HepG2 (cell line): ENCODE data around the gene NDC1. TPM values are rescaled to one million over a fixed set of nuclear protein-coding genes. Genes with fewer than 3 reads are reported as not detected.
A peak's percentile ranks its signal among the peaks of the same experiment; 100 is the strongest.

Experiments
- polyA plus RNA-seq, 8 experiments: library from polyadenylated mRNA; depleted of rRNA in 3 of 8; stranded (reverse) in 7 of 8; unstranded in 1 of 8; fragments of >200 nt; fragmentation: Illumina TruSeq in 4 of 8; extraction: Trizol in 4 of 8; gene quantifications; 2 replicates each; pipeline versions ENCODE4 v1.2.1 to v1.2.3, GENCODE V29; 2011 to 2016; ENCODE audit warnings: low read depth in 4 of 8, missing spikeins in 1 of 8, mixed read lengths in 1 of 8; ENCODE audit not compliant: insufficient read depth in 1 of 8
- small RNA-seq, 3 experiments: library from RNA; depleted of rRNA; stranded (forward); fragments of <200 nt; gene quantifications; one replicate each; pipeline ENCODE3, GENCODE V24; 2012; ENCODE audit warnings: low read depth in 2 of 3, low replicate concordance in 1 of 3; ENCODE audit not compliant: insufficient read length in 3 of 3, insufficient read depth in 2 of 3
- total RNA-seq, 5 experiments: library from RNA; depleted of rRNA; stranded (reverse); fragments of >200 nt; fragmentation: Illumina TruSeq; extraction: Trizol; gene quantifications; 2 replicates each; pipeline ENCODE4 v1.2.3, GENCODE V29; 2016; ENCODE audit warnings: low read depth in 1 of 5
- TF ChIP-seq, protein P1 (sequence below), 2 experiments: fragments of 450-650 bp in 1 of 2; sonication (generic) in 1 of 2; formaldehyde crosslinking in 1 of 2; IDR thresholded peaks; 2 replicates each; pipeline versions ENCODE4 v1.6.1 to v1.8.0; 2016 to 2022; ENCODE audit warnings: antibody characterized with exemption in 1 of 2, mild to moderate bottlenecking in 1 of 2, missing genetic modification reagents in 1 of 2
- TF ChIP-seq, protein P2 (sequence below), 2 experiments: sonication (generic) in 1 of 2; formaldehyde crosslinking in 1 of 2; IDR thresholded peaks; 2 replicates each; pipeline versions ENCODE4 v1.4.0 to v1.6.1; 2018 to 2020; ENCODE audit warnings: missing genetic modification reagents in 2 of 2, borderline replicate concordance in 1 of 2, low read depth in 1 of 2, mild to moderate bottlenecking in 1 of 2, missing biosample characterization in 1 of 2

Gene NDC1
- total and polyA plus RNA-seq, 2 of the 13 experiments (the other 11 are each of a cell fraction or from before 2014, with no cell fraction given), result 38.1 to 50.9 TPM

DNA sequence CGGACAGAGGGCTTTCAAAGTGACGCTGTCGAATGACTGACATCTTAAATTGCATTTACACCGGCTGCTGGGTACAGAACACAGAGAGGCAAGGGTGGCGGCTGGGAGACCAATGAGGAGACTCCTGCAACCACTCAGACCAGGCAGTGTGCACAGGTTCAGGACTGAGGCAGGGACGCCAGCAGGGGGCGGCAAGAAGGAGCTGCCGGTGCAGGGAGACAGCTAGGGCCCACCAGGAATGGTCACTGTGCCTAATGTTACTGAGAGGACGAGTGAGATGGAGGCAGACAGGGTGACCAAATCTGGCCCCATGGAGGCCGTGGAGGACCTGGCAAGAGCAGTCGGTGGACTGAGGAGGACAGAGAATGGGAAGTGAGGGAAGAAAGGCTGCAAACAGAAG, 122.6 kb downstream of the NDC1 start (continued):
- TF ChIP-seq, protein P1, sequence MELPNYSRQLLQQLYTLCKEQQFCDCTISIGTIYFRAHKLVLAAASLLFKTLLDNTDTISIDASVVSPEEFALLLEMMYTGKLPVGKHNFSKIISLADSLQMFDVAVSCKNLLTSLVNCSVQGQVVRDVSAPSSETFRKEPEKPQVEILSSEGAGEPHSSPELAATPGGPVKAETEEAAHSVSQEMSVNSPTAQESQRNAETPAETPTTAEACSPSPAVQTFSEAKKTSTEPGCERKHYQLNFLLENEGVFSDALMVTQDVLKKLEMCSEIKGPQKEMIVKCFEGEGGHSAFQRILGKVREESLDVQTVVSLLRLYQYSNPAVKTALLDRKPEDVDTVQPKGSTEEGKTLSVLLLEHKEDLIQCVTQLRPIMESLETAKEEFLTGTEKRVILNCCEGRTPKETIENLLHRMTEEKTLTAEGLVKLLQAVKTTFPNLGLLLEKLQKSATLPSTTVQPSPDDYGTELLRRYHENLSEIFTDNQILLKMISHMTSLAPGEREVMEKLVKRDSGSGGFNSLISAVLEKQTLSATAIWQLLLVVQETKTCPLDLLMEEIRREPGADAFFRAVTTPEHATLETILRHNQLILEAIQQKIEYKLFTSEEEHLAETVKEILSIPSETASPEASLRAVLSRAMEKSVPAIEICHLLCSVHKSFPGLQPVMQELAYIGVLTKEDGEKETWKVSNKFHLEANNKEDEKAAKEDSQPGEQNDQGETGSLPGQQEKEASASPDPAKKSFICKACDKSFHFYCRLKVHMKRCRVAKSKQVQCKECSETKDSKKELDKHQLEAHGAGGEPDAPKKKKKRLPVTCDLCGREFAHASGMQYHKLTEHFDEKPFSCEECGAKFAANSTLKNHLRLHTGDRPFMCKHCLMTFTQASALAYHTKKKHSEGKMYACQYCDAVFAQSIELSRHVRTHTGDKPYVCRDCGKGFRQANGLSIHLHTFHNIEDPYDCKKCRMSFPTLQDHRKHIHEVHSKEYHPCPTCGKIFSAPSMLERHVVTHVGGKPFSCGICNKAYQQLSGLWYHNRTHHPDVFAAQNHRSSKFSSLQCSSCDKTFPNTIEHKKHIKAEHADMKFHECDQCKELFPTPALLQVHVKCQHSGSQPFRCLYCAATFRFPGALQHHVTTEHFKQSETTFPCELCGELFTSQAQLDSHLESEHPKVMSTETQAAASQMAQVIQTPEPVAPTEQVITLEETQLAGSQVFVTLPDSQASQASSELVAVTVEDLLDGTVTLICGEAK (IDR thresholded peaks at IDR 0.05), result no peak
- TF ChIP-seq, protein P1 (CRISPR knock-in tag; IDR thresholded peaks at IDR 0.05), result no peak
- TF ChIP-seq, protein P2, sequence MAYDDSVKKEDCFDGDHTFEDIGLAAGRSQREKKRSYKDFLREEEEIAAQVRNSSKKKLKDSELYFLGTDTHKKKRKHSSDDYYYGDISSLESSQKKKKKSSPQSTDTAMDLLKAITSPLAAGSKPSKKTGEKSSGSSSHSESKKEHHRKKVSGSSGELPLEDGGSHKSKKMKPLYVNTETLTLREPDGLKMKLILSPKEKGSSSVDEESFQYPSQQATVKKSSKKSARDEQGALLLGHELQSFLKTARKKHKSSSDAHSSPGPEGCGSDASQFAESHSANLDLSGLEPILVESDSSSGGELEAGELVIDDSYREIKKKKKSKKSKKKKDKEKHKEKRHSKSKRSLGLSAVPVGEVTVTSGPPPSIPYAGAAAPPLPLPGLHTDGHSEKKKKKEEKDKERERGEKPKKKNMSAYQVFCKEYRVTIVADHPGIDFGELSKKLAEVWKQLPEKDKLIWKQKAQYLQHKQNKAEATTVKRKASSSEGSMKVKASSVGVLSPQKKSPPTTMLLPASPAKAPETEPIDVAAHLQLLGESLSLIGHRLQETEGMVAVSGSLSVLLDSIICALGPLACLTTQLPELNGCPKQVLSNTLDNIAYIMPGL (CRISPR knock-in tag; IDR thresholded peaks at IDR 0.05; ENCODE audit: borderline replicate concordance in 1 of 2, low read depth in 1 of 2), result 0 out of 4 replicates have a peak, but pooled peaks of 1 of the 2 experiments have one; percentile 21

Small RNA genes lying within 50 kb of the gene (small RNA-seq; reads per million reads assigned to genes)
- 0 reads per million in 3 experiments for gene AL049745.1
- gene RF00418, result 0 to 0.97 (median 0.31) reads per million in 3 experiments

Other genes starting within 250 kb of the NDC1 start
- not detected in 2 replicates for gene GLIS1, start 99.1 kb downstream of the NDC1 start, total RNA-seq (2016; rRNA removed; fragmentation: Illumina TruSeq; extraction: Trizol)
- gene GLIS1, start 99.1 kb downstream of the NDC1 start, polyA plus RNA-seq (2011; rRNA removed), result 0.03 TPM in 1 of 2 replicates, not detected in the other
- 19.0 and 21.1 TPM in 2 replicates for gene YIPF1, start 51.5 kb upstream of the NDC1 start, total RNA-seq (2016; rRNA removed; fragmentation: Illumina TruSeq; extraction: Trizol)
- gene YIPF1, start 51.5 kb upstream of the NDC1 start, polyA plus RNA-seq (2011; rRNA removed), result 30.8 and 31.9 TPM in 2 replicates
- 31.1 and 45.6 TPM in 2 replicates for gene DIO1, start 55.9 kb upstream of the NDC1 start, total RNA-seq (2016; rRNA removed; fragmentation: Illumina TruSeq; extraction: Trizol)
- 13.5 and 16.3 TPM in 2 replicates for gene DIO1, start 55.9 kb upstream of the NDC1 start, polyA plus RNA-seq (2011; rRNA removed)
- gene IFT25, start 107.4 kb upstream of the NDC1 start, total RNA-seq (2016; rRNA removed; fragmentation: Illumina TruSeq; extraction: Trizol), result 48.0 and 52.8 TPM in 2 replicates
- 12.7 and 19.7 TPM in 2 replicates for gene IFT25, start 107.4 kb upstream of the NDC1 start, polyA plus RNA-seq (2011; rRNA removed)
- 43.6 and 55.1 TPM in 2 replicates for gene LRRC42, start 108.1 kb upstream of the NDC1 start, total RNA-seq (2016; rRNA removed; fragmentation: Illumina TruSeq; extraction: Trizol)
- 27.2 and 30.6 TPM in 2 replicates for gene LRRC42, start 108.1 kb upstream of the NDC1 start, polyA plus RNA-seq (2011; rRNA removed)
- 1.2 and 2.5 TPM in 2 replicates for gene LDLRAD1, start 179.9 kb upstream of the NDC1 start, total RNA-seq (2016; rRNA removed; fragmentation: Illumina TruSeq; extraction: Trizol)
- gene LDLRAD1, start 179.9 kb upstream of the NDC1 start, polyA plus RNA-seq (2011; rRNA removed), result 13.5 and 14.0 TPM in 2 replicates
- 98.2 and 147 TPM in 2 replicates for gene TMEM59, start 214.9 kb upstream of the NDC1 start, total RNA-seq (2016; rRNA removed; fragmentation: Illumina TruSeq; extraction: Trizol)
- 354 and 363 TPM in 2 replicates for gene TMEM59, start 214.9 kb upstream of the NDC1 start, polyA plus RNA-seq (2011; rRNA removed)
- gene TCEANC2, start 215.3 kb upstream of the NDC1 start, total RNA-seq (2016; rRNA removed; fragmentation: Illumina TruSeq; extraction: Trizol), result 5.0 and 6.1 TPM in 2 replicates
- 3.6 and 3.8 TPM in 2 replicates for gene TCEANC2, start 215.3 kb upstream of the NDC1 start, polyA plus RNA-seq (2011; rRNA removed)